K562 (cell line): ENCODE measurements around the gene MACF1. TPM values are rescaled to one million over a fixed set of nuclear protein-coding genes. Genes with fewer than 3 reads are reported as not detected.
A peak's percentile ranks its signal among the peaks of the same experiment; 100 is the strongest.

ENCODE experiments used
- ETV1 ChIP-seq: fragments of 450-650 bp; conservative IDR thresholded peaks from 2 replicates; pipeline ENCODE4 v1.6.1; 2016; ENCODE audit warnings: missing genetic modification characterization, control low read depth, low read depth, missing compliant biosample characterization
- YY1 ChIP-seq, 3 experiments: IDR thresholded peaks; 2 replicates each; pipeline ENCODE4 v1.6.1; 2011; ENCODE audit warnings: low read length in 2 of 3, mild to moderate bottlenecking in 2 of 3, moderate library complexity in 2 of 3, borderline replicate concordance in 1 of 3, control low read depth in 1 of 3, low read depth in 1 of 3; ENCODE audit not compliant: insufficient read depth in 3 of 3, insufficient replicate concordance in 2 of 3, control insufficient read depth in 1 of 3, insufficient read length in 1 of 3; ENCODE audit errors: extremely low read depth in 1 of 3
- ZNF75A ChIP-seq: fragments of 450-650 bp; formaldehyde crosslinking; IDR thresholded peaks from 2 replicates; pipeline ENCODE4 v1.4.0; 2020; ENCODE audit warnings: mild to moderate bottlenecking
- polyA plus RNA-seq, 8 experiments: library from polyadenylated mRNA; depleted of rRNA in 4 of 8; stranded (reverse) in 5 of 8; unstranded in 3 of 8; fragments of >200 nt; fragmentation: Nextera tagmentation in 2 of 8; fragmentation: Illumina TruSeq in 1 of 8; extraction: Ambion mirVana in 2 of 8; extraction: Trizol in 1 of 8; gene quantifications; 2 replicates each; pipeline versions ENCODE4 v1.2.1 to v1.2.3, GENCODE V29; 2011 to 2014; ENCODE audit warnings: inconsistent platforms in 1 of 8, missing spikeins in 1 of 8
- total RNA-seq, 7 experiments: library from RNA; depleted of rRNA in 6 of 7; stranded (reverse); fragments of >200 nt in 6 of 7; fragmentation: Illumina TruSeq in 2 of 7; extraction: Trizol in 2 of 7; gene quantifications; 2 replicates each; pipeline versions ENCODE4 v1.2.1 to v1.2.3, GENCODE V29; 2011 to 2021; ENCODE audit warnings: low replicate concordance in 1 of 7
- TF ChIP-seq, protein P1 (sequence below): fragments of 200-800 bp; sonication (Bioruptor generic); IDR thresholded peaks from 2 replicates; pipeline ENCODE4 v1.6.1; 2017; ENCODE audit warnings: missing genetic modification characterization, missing compliant biosample characterization

MACF1 gene
- total and polyA plus RNA-seq, 9 of the 15 experiments (the other 6 are each of a cell fraction or from before 2014, with no cell fraction given), result 13.2 to 232 (median 112) TPM

DNA sequence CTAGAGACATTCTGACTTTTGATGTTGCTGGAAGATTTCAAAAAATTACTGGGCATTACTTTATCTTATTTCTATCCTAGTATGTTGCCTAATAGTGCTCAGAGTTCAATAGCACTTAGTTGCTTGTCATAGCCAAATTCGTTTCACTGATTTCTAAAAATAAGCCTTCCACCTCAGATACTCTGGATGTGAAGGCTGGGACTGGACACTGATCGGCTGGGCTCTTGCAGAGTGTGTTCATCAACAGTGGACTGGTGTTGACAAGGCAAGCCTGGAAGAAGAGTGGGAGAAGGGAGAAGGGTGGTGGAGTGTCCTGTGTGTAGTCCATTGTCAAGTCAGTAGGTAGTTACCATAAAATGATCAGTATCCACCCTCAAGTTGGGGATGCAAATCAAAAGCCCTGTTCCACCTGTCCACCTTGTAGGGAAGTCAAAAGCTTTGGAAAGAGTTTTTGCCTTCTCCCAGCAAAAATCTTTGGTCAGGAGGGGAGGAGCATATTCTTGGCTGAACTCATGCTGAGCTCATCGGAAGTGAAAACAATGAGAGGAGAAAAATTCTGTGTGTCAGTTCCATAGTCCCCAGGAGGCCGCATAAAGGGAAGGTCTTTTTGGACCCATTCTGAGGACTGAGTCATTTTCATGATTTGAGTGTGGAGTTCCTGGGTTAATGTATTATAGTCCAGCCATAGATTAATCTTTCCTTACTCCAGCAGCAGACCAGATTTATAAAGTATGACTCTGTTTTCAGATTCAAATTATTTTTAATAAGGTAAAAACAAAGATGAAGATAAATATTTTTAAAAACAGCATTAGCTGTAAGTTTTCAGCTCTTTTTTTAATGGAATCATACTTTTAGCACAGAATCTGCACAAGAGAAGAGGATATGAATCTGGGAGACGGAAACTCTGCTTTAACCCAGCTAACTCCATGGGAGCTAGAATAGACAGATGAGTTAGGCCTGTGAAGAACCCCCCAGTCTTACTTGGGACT lies 187.5 kb downstream of the MACF1 start (continued):
- TF ChIP-seq ZNF75A (CRISPR knock-in tag) (no peak), ETV1 (tag) (peak; percentile 82), YY1 (IDR thresholded peaks at IDR 0.05; ENCODE audit: borderline replicate concordance in 1 of 3, control insufficient read depth in 1 of 3, extremely low read depth in 1 of 3, insufficient read depth in 3 of 3, insufficient read length in 1 of 3, insufficient replicate concordance in 2 of 3, low read depth in 1 of 3, low read length in 2 of 3) (peak in 1 of 3 experiments; percentile 49)
- TF ChIP-seq, protein P1, sequence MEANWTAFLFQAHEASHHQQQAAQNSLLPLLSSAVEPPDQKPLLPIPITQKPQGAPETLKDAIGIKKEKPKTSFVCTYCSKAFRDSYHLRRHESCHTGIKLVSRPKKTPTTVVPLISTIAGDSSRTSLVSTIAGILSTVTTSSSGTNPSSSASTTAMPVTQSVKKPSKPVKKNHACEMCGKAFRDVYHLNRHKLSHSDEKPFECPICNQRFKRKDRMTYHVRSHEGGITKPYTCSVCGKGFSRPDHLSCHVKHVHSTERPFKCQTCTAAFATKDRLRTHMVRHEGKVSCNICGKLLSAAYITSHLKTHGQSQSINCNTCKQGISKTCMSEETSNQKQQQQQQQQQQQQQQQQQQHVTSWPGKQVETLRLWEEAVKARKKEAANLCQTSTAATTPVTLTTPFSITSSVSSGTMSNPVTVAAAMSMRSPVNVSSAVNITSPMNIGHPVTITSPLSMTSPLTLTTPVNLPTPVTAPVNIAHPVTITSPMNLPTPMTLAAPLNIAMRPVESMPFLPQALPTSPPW (CRISPR knock-in tag), result peak; percentile 31; the same call in 1 of the 2 replicates
- TF ChIP-seq, all 486 proteins: peak for 105
